Mononuclear cell (primary cell): ENCODE results near the gene FAM200A. TPM values are rescaled to one million over a fixed set of nuclear protein-coding genes. Genes with fewer than 3 reads are reported as not detected.
"Not testable (repeated sequence)": the region's sequence is repeated elsewhere in the genome, so short reads cannot be mapped to it uniquely, and the experiment has no call there.

Experiments used
- H3K27me3 ChIP-seq: 2 replicates; pipeline ENCODE4 v1.6.0; 2011; ENCODE audit warnings: low read length, control low read depth; ENCODE audit not compliant: insufficient read depth
- H3K4me1 ChIP-seq: 2 replicates; pipeline ENCODE4 v1.5.1; 2011; ENCODE audit warnings: mild to moderate bottlenecking, low read length, control low read depth; ENCODE audit not compliant: insufficient read depth
- H3K4me3 ChIP-seq: 2 replicates; pipeline ENCODE4 v1.5.1; 2011; ENCODE audit warnings: mild to moderate bottlenecking, low read length, moderate library complexity
- H3K9me3 ChIP-seq: 2 replicates; pipeline ENCODE4 v1.5.1; 2011; ENCODE audit warnings: low read depth, mild to moderate bottlenecking, control low read depth, low read length
- total RNA-seq: library from RNA; depleted of rRNA; stranded (reverse); fragments of >200 nt; gene quantifications from one replicate; pipeline ENCODE4 v1.2.3, GENCODE V29; 2012

The FAM200A gene
- total RNA-seq, 1 donor = 1.0 TPM

GRCh38 chr7:99543916-99544315, 8.0 kb downstream of the FAM200A start:
- Histone ChIP-seq H3K4me3 (no peak overlapping the region), H3K9me3 (no peaks in the 10 kb centered on the region), H3K27me3 (no peaks in the 10 kb centered on the region), H3K4me1 (no peaks in the 10 kb centered on the region)

- H3K4me3 ChIP-seq = no peak overlapping the region
- no peaks in the 10 kb centered on the region for H3K27me3 ChIP-seq
- H3K9me3 ChIP-seq = no peaks in the 10 kb centered on the region
- no peaks in the 10 kb centered on the region for H3K4me1 ChIP-seq
Measured at GRCh38 chr7:99543081-99543671, 8.7 kb downstream of the FAM200A start.

DNA sequence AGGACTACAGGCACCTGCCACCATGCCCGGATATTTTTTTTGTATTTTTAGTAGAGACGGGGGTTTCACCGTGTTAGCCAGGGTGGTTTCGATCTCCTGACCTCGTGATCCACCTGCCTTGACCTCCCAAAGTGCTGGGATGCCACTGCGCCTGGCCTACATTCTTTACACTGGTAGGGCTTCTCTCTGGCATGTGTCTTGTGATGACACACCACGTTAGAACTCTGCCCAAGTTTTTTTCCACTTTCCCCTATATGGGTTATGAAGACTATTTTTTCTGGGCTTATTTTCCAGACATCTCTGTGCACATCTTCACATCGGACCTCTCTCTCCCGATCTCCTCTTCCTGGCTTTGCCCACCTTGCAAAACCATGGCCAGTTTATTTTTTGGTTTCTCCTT, 10.7 kb downstream of the FAM200A start:
- Histone ChIP-seq H3K4me3 (no peak overlapping the region), H3K27me3 (no peaks in the 10 kb centered on the region), H3K4me1 (no peaks in the 10 kb centered on the region), H3K9me3 (no peaks in the 10 kb centered on the region)

- H3K9me3 ChIP-seq = no peaks in the 10 kb centered on the region
- H3K4me3 ChIP-seq = no peak overlapping the region
- no peaks in the 10 kb centered on the region for H3K27me3 ChIP-seq
- no peaks in the 10 kb centered on the region for H3K4me1 ChIP-seq
Measured at GRCh38 chr7:99540542-99540941, 11.4 kb downstream of the FAM200A start.

- no peak overlapping the region for H3K4me3 ChIP-seq
- no peaks in the 10 kb centered on the region for H3K9me3 ChIP-seq
- no peaks in the 10 kb centered on the region for H3K4me1 ChIP-seq
- H3K27me3 ChIP-seq = no peaks in the 10 kb centered on the region
Measured at GRCh38 chr7:99539213-99539811, 12.6 kb downstream of the FAM200A start.

DNA sequence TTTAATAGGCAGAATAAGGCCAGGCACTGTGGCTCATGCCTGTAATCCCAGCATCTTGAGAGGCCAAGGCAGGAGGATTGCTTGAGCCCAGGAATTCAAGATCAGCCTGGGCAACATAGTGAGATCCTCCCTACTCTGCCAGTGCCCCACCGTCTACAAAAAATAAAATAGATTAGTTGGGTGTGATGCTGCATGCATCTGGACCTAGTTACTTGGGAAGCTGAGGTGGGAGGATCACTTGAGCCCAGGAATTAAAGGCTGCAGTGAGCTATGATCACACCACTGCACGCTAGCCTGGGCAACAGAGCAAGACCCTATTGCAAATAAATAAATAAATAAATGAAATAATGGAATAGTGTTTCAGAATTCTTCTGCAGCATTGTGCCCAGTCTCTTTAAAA, 16.2 kb downstream of the FAM200A start:
- Histone ChIP-seq H3K27me3 (no peaks in the 10 kb centered on the region), H3K4me3 (no peak overlapping the region), H3K9me3 (peaks cover 24% of the 10 kb centered on the region), H3K4me1 (no peaks in the 10 kb centered on the region)

DNA sequence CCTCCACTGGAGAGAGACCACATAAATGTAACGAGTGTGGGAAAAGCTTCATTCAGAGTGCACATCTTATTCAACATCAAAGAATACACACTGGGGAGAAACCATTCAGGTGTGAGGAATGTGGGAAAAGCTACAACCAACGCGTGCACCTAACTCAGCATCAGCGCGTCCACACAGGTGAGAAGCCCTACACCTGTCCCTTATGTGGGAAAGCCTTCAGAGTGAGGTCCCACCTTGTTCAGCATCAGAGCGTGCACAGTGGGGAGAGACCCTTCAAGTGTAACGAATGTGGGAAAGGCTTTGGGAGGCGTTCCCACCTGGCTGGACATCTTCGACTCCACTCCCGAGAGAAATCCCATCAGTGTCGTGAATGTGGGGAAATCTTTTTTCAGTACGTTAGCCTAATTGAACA, 20.6 kb downstream of the FAM200A start:
- Histone ChIP-seq H3K4me3 (no peak overlapping the region), H3K9me3 (peaks cover 30% of the 10 kb centered on the region), H3K27me3 (no peaks in the 10 kb centered on the region), H3K4me1 (no peaks in the 10 kb centered on the region)

DNA sequence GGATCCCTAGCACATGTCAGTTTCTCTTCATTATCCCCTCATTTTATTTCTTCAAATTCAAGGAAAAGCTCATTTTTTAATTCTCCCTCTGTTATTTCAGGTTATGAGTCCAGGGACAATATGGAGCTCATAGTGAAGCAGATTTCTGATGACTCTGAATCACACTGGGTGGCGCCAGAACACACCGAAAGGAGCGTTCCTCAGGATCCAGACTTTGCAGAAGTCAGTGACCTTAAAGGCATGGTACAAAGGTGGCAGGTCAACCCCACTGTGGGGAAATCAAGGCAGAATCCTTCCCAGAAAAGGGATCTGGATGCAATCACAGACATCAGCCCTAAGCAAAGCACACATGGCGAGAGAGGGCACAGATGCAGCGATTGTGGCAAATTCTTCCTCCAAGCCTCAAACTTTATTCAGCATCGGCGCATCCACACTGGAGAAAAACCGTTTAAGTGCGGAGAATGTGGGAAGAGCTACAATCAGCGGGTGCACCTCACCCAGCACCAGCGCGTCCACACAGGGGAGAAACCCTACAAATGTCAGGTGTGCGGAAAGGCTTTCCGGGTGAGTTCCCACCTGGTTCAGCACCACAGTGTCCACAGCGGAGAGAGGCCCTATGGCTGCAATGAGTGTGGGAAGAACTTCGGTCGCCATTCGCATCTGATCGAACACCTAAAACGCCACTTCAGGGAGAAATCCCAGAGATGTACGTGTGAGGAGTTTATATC, 26.0 kb downstream of the FAM200A start:
- no peaks in the 10 kb centered on the region for H3K4me1 ChIP-seq
- H3K9me3 ChIP-seq = peaks cover 8% of the 10 kb centered on the region

GRCh38 chr7:99521399-99521798, 30.5 kb downstream of the FAM200A start:
- no peak overlapping the region for H3K4me3 ChIP-seq
- H3K4me1 ChIP-seq = no peaks in the 10 kb centered on the region
- H3K9me3 ChIP-seq = no peaks in the 10 kb centered on the region
- H3K27me3 ChIP-seq = no peaks in the 10 kb centered on the region

More for the DNA sequence above, 26.0 kb downstream of the FAM200A start:
- H3K4me3 ChIP-seq = no peak overlapping the region
- H3K27me3 ChIP-seq = no peaks in the 10 kb centered on the region

- Histone ChIP-seq H3K4me3 (no peak overlapping the region), H3K4me1 (no peaks in the 10 kb centered on the region), H3K9me3 (no peaks in the 10 kb centered on the region)
Measured at GRCh38 chr7:99514050-99514449, 37.9 kb downstream of the FAM200A start.

GRCh38 chr7:99505324-99505662, 46.6 kb downstream of the FAM200A start:
- no peaks in the 10 kb centered on the region for H3K27me3 ChIP-seq
- no peaks in the 10 kb centered on the region for H3K9me3 ChIP-seq
- H3K4me3 ChIP-seq = peak overlapping the region; percentile 88
- peaks cover 38% of the 10 kb centered on the region for H3K4me1 ChIP-seq

More at GRCh38 chr7:99514050-99514449, 37.9 kb downstream of the FAM200A start:
- H3K27me3 ChIP-seq = no peaks in the 10 kb centered on the region

- peak within 1 kb of the TSS; percentile 88 for H3K4me3 ChIP-seq
- H3K9me3 ChIP-seq = no peaks in the 10 kb centered on the region
- H3K4me1 ChIP-seq = peaks cover 38% of the 10 kb centered on the region
- no peaks in the 10 kb centered on the region for H3K27me3 ChIP-seq
Measured at GRCh38 chr7:99504603-99505323, 47.2 kb downstream of the FAM200A start, which contains the start of gene ZKSCAN5. TSS of gene ZKSCAN5 (plus strand) at chr7:99504662. CDS start at chr7:99506045, 1,383 bp downstream.

DNA sequence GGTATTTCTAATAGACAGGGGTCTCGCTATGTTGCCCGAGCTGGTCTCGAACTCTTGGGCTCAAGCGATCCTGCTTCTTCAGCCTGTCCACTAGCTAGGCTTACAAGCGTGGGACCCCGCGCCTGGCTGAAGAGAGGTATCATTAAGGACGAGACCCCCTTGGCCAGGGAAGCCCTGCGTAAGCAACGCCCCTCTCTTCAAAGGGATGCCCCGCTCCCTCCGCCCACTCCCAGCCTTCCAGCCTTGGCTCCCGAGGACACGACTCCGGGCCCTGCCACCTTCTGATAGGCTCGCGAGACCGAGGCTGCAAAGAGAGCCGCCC, 47.7 kb downstream of the FAM200A start:
- Histone ChIP-seq H3K9me3 (no peaks in the 10 kb centered on the region), H3K27me3 (no peaks in the 10 kb centered on the region), H3K4me3 (peak overlapping the region; percentile 88), H3K4me1 (peaks cover 38% of the 10 kb centered on the region)

DNA sequence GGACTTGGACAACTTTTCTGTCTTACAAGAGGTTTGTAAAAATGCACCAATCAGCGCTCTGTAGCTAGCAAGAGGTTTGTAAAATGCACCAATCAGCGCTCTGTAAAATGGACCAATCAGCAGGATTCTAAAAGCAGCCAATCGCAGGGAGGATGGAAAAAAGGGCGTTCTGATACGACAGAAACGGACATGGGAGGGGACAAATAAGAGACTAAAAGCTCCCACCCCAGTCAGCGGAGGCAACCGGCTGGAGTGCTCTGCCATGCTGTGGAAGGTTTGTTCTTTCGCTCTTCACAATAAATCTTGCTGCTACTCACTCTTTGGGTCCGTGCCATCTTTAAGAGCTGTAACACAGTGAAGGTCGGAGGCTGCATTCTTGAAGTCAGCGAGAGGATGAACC, 50.7 kb downstream of the FAM200A start:
- not testable (repeated sequence) for H3K27me3 ChIP-seq, H3K9me3 ChIP-seq, H3K4me3 ChIP-seq
- peaks cover 49% of the 10 kb centered on the region for H3K4me1 ChIP-seq

GRCh38 chr7:99500637-99501009, 51.3 kb downstream of the FAM200A start:
- Histone ChIP-seq H3K4me1 (peaks cover 43% of the 10 kb centered on the region), H3K27me3 (no peaks in the 10 kb centered on the region), H3K9me3 (no peaks in the 10 kb centered on the region), H3K4me3 (peak overlapping the region; percentile 98)
